ENCODE results near the gene PSMD3.

GRCh38 chr17:39953471-39953888 is 27.1 kb upstream of the PSMD3 start:
- TF ChIP-seq CTCF (IDR thresholded peaks at IDR 0.05) (no peak), EP300 (IDR thresholded peaks at IDR 0.05) (no peak)

Data from esophagus muscularis mucosa (tissue), 3 donors.